H1 (cell line): ENCODE data around the gene SERGEF. TPM values are rescaled to one million over a fixed set of nuclear protein-coding genes. Genes with fewer than 3 reads are reported as not detected.

Experiments
- CTCF ChIA-PET: fragments of 300-600 bp; sonication (Branson Sonifier 250); formaldehyde crosslinking; loops from one replicate; lab custom pipeline; 2021; ENCODE audit not compliant: partially characterized antibody; lab: Charles Lee
- POLR2A ChIA-PET: fragments of 300-600 bp; sonication (Branson Sonifier 250); formaldehyde crosslinking; loops from one replicate; lab custom pipeline; 2021; ENCODE audit warnings: inconsistent platforms; ENCODE audit not compliant: partially characterized antibody; lab: Charles Lee
- DNase-seq, 2 experiments: peaks; one replicate each; pipeline versions ENCODE4 v3.0.0 to v3.0.0-alpha.2; 2010 to 2022; ENCODE audit warnings: low spot score in 2 of 2, low read depth in 1 of 2, mixed read lengths in 1 of 2
- FAIRE-seq: peaks from 2 replicates; lab custom pipeline; 2011; peaks lifted over from hg19 to GRCh38; lab: Jason Lieb, UNC
- H2AFZ ChIP-seq: 2 replicates; pipeline ENCODE4 v1.8.1; 2012; ENCODE audit warnings: low read length, inconsistent platforms
- H2AK5ac ChIP-seq: 2 replicates; pipeline ENCODE4 v1.6.1; 2013; ENCODE audit warnings: low read depth, low read length
- H2BK120ac ChIP-seq: replicated peaks from 2 replicates; pipeline ENCODE3; 2013; ENCODE audit warnings: low read depth, low read length, inconsistent platforms
- H2BK12ac ChIP-seq: 2 replicates; pipeline ENCODE4 v1.6.1; 2013; ENCODE audit warnings: low read depth, low read length
- H2BK15ac ChIP-seq: 2 replicates; pipeline ENCODE4 v1.6.1; 2013; ENCODE audit warnings: low read length
- H2BK20ac ChIP-seq: 2 replicates; pipeline ENCODE4 v1.6.1; 2013; ENCODE audit warnings: low read length
- H2BK5ac ChIP-seq: 2 replicates; pipeline ENCODE4 v1.6.1; 2013; ENCODE audit warnings: low read depth, low read length
- H3K14ac ChIP-seq: 2 replicates; pipeline ENCODE4 v1.6.1; 2013; ENCODE audit warnings: inconsistent platforms; ENCODE audit not compliant: insufficient read length
- H3K18ac ChIP-seq: 2 replicates; pipeline ENCODE4 v1.6.1; 2013; ENCODE audit warnings: low read length; ENCODE audit errors: extremely low read depth
- H3K23ac ChIP-seq: 2 replicates; pipeline ENCODE4 v1.6.1; 2013; ENCODE audit warnings: inconsistent platforms; ENCODE audit not compliant: insufficient read length
- H3K23me2 ChIP-seq: 2 replicates; pipeline ENCODE4 v1.6.1; 2013; ENCODE audit warnings: low read depth, low read length
- H3K27ac ChIP-seq: 2 replicates; pipeline ENCODE4 v1.6.1; 2011; ENCODE audit warnings: low read depth, low read length, inconsistent platforms
- H3K27me3 ChIP-seq, 4 experiments: replicated peaks in 1 of 4; 1 replicate in 1 of 4; 2 replicates in 3 of 4; pipeline versions ENCODE4 v1.6.1 to v1.8.1; 2011 to 2013; ENCODE audit warnings: low read length in 3 of 4, mild to moderate bottlenecking in 3 of 4, inconsistent platforms in 2 of 4, mixed read lengths in 2 of 4, moderate library complexity in 1 of 4; ENCODE audit not compliant: control insufficient read depth in 3 of 4, insufficient read depth in 3 of 4; ENCODE audit errors: extremely low read depth in 1 of 4
- H3K36me3 ChIP-seq, 4 experiments: 2 replicates each; pipeline versions ENCODE4 v1.6.1 to v1.8.1; 2011 to 2013; ENCODE audit warnings: mild to moderate bottlenecking in 4 of 4, low read length in 3 of 4, moderate library complexity in 2 of 4, control low read depth in 1 of 4, inconsistent platforms in 1 of 4; ENCODE audit not compliant: insufficient read depth in 4 of 4, control insufficient read depth in 2 of 4
- H3K4ac ChIP-seq: replicated peaks from 2 replicates; pipeline ENCODE3; 2013; ENCODE audit warnings: low read length, low read depth, mixed read lengths, inconsistent platforms; ENCODE audit not compliant: insufficient read length
- H3K4me1 ChIP-seq, 4 experiments: replicated peaks in 1 of 4; 1 replicate in 1 of 4; 2 replicates in 3 of 4; pipeline versions ENCODE4 v1.6.1 to v1.8.1; 2011 to 2013; ENCODE audit warnings: low read length in 3 of 4, inconsistent platforms in 2 of 4, mixed read lengths in 1 of 4; ENCODE audit not compliant: insufficient read depth in 4 of 4, control insufficient read depth in 3 of 4
- H3K4me2 ChIP-seq, 2 experiments: 2 replicates each; pipeline versions ENCODE4 v1.6.1 to v1.8.1; 2011 to 2013; ENCODE audit warnings: low read depth in 2 of 2, low read length in 2 of 2, control low read depth in 1 of 2, inconsistent platforms in 1 of 2, mild to moderate bottlenecking in 1 of 2; ENCODE audit not compliant: insufficient read depth in 1 of 2
- H3K4me3 ChIP-seq, 4 experiments: fragments of 200-600, 300-600 bp in 1 of 4; sonication (generic), shearing (Covaris generic), sonication (Bioruptor Twin) in 1 of 4; 2 replicates each; pipeline versions ENCODE4 v1.5.1 to v1.8.1; 2011 to 2016; ENCODE audit warnings: low read length in 4 of 4, low read depth in 3 of 4, control low read depth in 2 of 4, inconsistent platforms in 2 of 4, mild to moderate bottlenecking in 2 of 4, mixed read lengths in 1 of 4, moderate library complexity in 1 of 4; ENCODE audit not compliant: insufficient read depth in 2 of 4; ENCODE audit errors: extremely low read depth in 1 of 4
- H3K56ac ChIP-seq: replicated peaks from 2 replicates; pipeline ENCODE3; 2013; ENCODE audit warnings: low read depth, mild to moderate bottlenecking, mixed read lengths, low read length, inconsistent platforms; ENCODE audit not compliant: insufficient read length
- H3K79me1 ChIP-seq: 2 replicates; pipeline ENCODE4 v1.6.1; 2013; ENCODE audit warnings: low read depth, low read length, control low read depth
- H3K79me2 ChIP-seq, 2 experiments: 2 replicates each; pipeline versions ENCODE4 v1.6.1 to v1.8.1; 2012 to 2013; ENCODE audit warnings: low read length in 2 of 2, mild to moderate bottlenecking in 2 of 2, inconsistent platforms in 1 of 2; ENCODE audit not compliant: insufficient read depth in 2 of 2, control insufficient read depth in 1 of 2
- H3K9ac ChIP-seq, 4 experiments: replicated peaks in 1 of 4; 1 replicate in 1 of 4; 2 replicates in 3 of 4; pipeline versions ENCODE4 v1.6.1 to v1.8.1; 2011 to 2013; ENCODE audit warnings: low read depth in 3 of 4, low read length in 3 of 4, control low read depth in 2 of 4, mild to moderate bottlenecking in 2 of 4, moderate library complexity in 2 of 4, inconsistent platforms in 1 of 4; ENCODE audit errors: extremely low read depth in 1 of 4
- H3K9me3 ChIP-seq, 2 experiments: 2 replicates each; pipeline versions ENCODE4 v1.6.1 to v1.8.1; 2012 to 2013; ENCODE audit warnings: mild to moderate bottlenecking in 2 of 2, moderate library complexity in 2 of 2, control low read depth in 1 of 2, inconsistent platforms in 1 of 2, low read depth in 1 of 2, low read length in 1 of 2, mixed read lengths in 1 of 2; ENCODE audit not compliant: insufficient read depth in 2 of 2
- H4K20me1 ChIP-seq, 2 experiments: replicated peaks in 1 of 2; 2 replicates each; pipeline versions ENCODE3 to v1.8.1; 2011 to 2013; ENCODE audit warnings: inconsistent platforms in 2 of 2, low read length in 2 of 2, mild to moderate bottlenecking in 1 of 2; ENCODE audit not compliant: insufficient read depth in 2 of 2, control insufficient read depth in 1 of 2
- H4K5ac ChIP-seq: 2 replicates; pipeline ENCODE4 v1.6.1; 2013; ENCODE audit warnings: low read length, low read depth, mixed read lengths, inconsistent platforms; ENCODE audit not compliant: insufficient read length
- H4K8ac ChIP-seq: 2 replicates; pipeline ENCODE4 v1.8.0; 2013; ENCODE audit warnings: mild to moderate bottlenecking, moderate library complexity, low read length, inconsistent platforms; ENCODE audit not compliant: insufficient read depth; ENCODE audit errors: extremely low read depth
- H4K91ac ChIP-seq: replicated peaks from 2 replicates; pipeline ENCODE3; 2013; ENCODE audit warnings: low read length, mixed read lengths, inconsistent platforms; ENCODE audit not compliant: insufficient read length
- ATF3 ChIP-seq: IDR thresholded peaks from 2 replicates; pipeline ENCODE4 v1.6.1; 2011; ENCODE audit warnings: low read depth, mild to moderate bottlenecking, low read length; ENCODE audit not compliant: insufficient read depth
- BRCA1 ChIP-seq: IDR thresholded peaks from 2 replicates; pipeline ENCODE4 v1.6.1; 2012; ENCODE audit warnings: low read depth, low read length, improper control_type of control experiment
- CTCF ChIP-seq, 3 experiments: IDR thresholded peaks; 1 replicate in 2 of 3; 2 replicates in 1 of 3; pipeline versions ENCODE4 v1.5.1 to v1.6.1; 2011; ENCODE audit warnings: low read length in 3 of 3, mild to moderate bottlenecking in 3 of 3, inconsistent platforms in 2 of 3, low read depth in 1 of 3, moderate library complexity in 1 of 3; ENCODE audit not compliant: insufficient read depth in 1 of 3; ENCODE audit errors: control extremely low read depth in 1 of 3
- EZH2 ChIP-seq: fragments of 200-600 bp; sonication (generic); IDR thresholded peaks from 2 replicates; pipeline ENCODE4 v1.7.1; 2012; ENCODE audit warnings: low read depth, mild to moderate bottlenecking, moderate library complexity, low read length, inconsistent platforms; ENCODE audit not compliant: severe bottlenecking
- KDM4A ChIP-seq: IDR thresholded peaks from one replicate; pipeline ENCODE4 v1.7.1; 2012; ENCODE audit warnings: low read depth, mild to moderate bottlenecking, moderate library complexity, low read length, inconsistent platforms; ENCODE audit not compliant: severe bottlenecking
- NRF1 ChIP-seq: IDR thresholded peaks from 2 replicates; pipeline ENCODE4 v1.6.1; 2011; ENCODE audit warnings: mild to moderate bottlenecking, low read depth, low read length, improper control_type of control experiment
- RFX5 ChIP-seq: IDR thresholded peaks from 2 replicates; pipeline ENCODE4 v1.6.1; 2011; ENCODE audit warnings: low read depth, low read length, improper control_type of control experiment, borderline replicate concordance
- SAP30 ChIP-seq: fragments of 300-600 bp; sonication (generic); IDR thresholded peaks from 2 replicates; pipeline ENCODE4 v1.7.1; 2012; ENCODE audit warnings: low read length, moderate library complexity, mild to moderate bottlenecking, inconsistent platforms; ENCODE audit not compliant: insufficient read depth, insufficient replicate concordance
- SRF ChIP-seq: IDR thresholded peaks from 2 replicates; pipeline ENCODE4 v1.6.1; 2011; ENCODE audit warnings: mild to moderate bottlenecking, low read depth, low read length, moderate library complexity
- TAF7 ChIP-seq: optimal IDR thresholded peaks from 2 replicates; pipeline ENCODE3; 2011; ENCODE audit warnings: low read depth, mild to moderate bottlenecking, inconsistent platforms, low read length, moderate library complexity, borderline replicate concordance
- WGBS, 2 experiments: shearing (Covaris generic) in 1 of 2; methylation state at CpG; one replicate each; pipeline versions ENCODE4 v1.1.6 to v1.1.7; 2013 to 2015; ENCODE audit warnings: low lambda C conversion rate in 2 of 2, mixed read lengths in 2 of 2, inconsistent platforms in 1 of 2, low coverage in 1 of 2, missing lambda C conversion rate in 1 of 2; ENCODE audit not compliant: insufficient replicate concordance in 2 of 2, insufficient coverage in 1 of 2, insufficient read length in 1 of 2; ENCODE audit errors: extremely low coverage in 1 of 2, missing lambda C conversion rate in 1 of 2; 5-methylcytosine and 5-hydroxymethylcytosine counted together
- polyA plus RNA-seq, 7 experiments: library from polyadenylated mRNA; depleted of rRNA in 3 of 7; stranded (reverse) in 5 of 7; unstranded in 2 of 7; fragments of >200 nt in 5 of 7; fragments of 200-250 nt in 2 of 7; gene quantifications; 1 replicate in 5 of 7; 2 replicates in 1 of 7; 4 replicates in 1 of 7; pipeline versions ENCODE4 v1.2.1 to v1.2.3, GENCODE V29; 2011 to 2013; ENCODE audit warnings: missing spikeins in 2 of 7, mixed read lengths in 2 of 7
- total RNA-seq: library from RNA; stranded (reverse); fragmentation: NEBNext Ultra II Directional; extraction: Animal tissue kit (Norgen Biotek cat#: 25700); gene quantifications from 2 replicates; pipeline ENCODE4 v1.2.1, GENCODE V29; 2021

The SERGEF gene
- total and polyA plus RNA-seq, 2 of the 8 experiments (the other 6 are each of a cell fraction or from before 2014, with no cell fraction given) = 16.6 to 28.8 TPM

- Histone ChIP-seq H2BK15ac (no peak overlapping the region), H4K20me1 (no peaks in the 10 kb centered on the region), H3K4ac (no peak overlapping the region), H3K14ac (no peak overlapping the region), H3K9ac (no peak overlapping the region), H3K9me3 (no peaks in the 10 kb centered on the region), H3K27me3 (no peaks in the 10 kb centered on the region; a peak in 1 of 7 replicates), H2BK12ac (no peak overlapping the region), H2BK120ac (no peak overlapping the region), H3K36me3 (no peaks in the 10 kb centered on the region), H2AK5ac (no peak overlapping the region), H4K5ac (no peak overlapping the region), H3K4me3 (no peak overlapping the region), H3K23ac (no peak overlapping the region), H3K27ac (no peak overlapping the region), H3K23me2 (no peaks in the 10 kb centered on the region), H2AFZ (no peak overlapping the region), H3K4me2 (no peak overlapping the region), H3K18ac (no peak overlapping the region), H4K91ac (no peak overlapping the region), H3K79me2 (no peaks in the 10 kb centered on the region), H2BK5ac (no peak overlapping the region), H3K79me1 (no peaks in the 10 kb centered on the region), H3K56ac (no peak overlapping the region), H2BK20ac (no peak overlapping the region), H3K4me1 (no peaks in the 10 kb centered on the region), H4K8ac (no peak overlapping the region)
- no peak for DNase-seq
- ChIA-PET POLR2A (no interaction called here), CTCF (interaction anchor here (1.3 to 10.9 kb wide), 8 partner anchors 8 to 80 kb away, joined by 3 to 79 read pairs (median 8); no protein-coding TSS in a partner anchor)
- WGBS, 2 experiments = 92% methylated on average over 1 of the region's 1 CpG; no CpG with 5 or more reads in 1 of the 2 experiments
- no peak for FAIRE-seq
- TF ChIP-seq ATF3 (no peak), EZH2 (no peak), TAF7 (no peak), KDM4A (no peak), SAP30 (no peak), NRF1 (no peak), RFX5 (no peak), CTCF (IDR thresholded peaks at IDR 0.05; ENCODE audit: control extremely low read depth in 1 of 3, insufficient read depth in 1 of 3, low read depth in 1 of 3, low read length in 3 of 3) (no peak), BRCA1 (no peak), SRF (no peak)
Observed at GRCh38 chr11:17810041-17810440, 202.8 kb downstream of the SERGEF start.
